HTR-8/SVneo (cell line): ENCODE results near the gene DDX55.
"Not testable (repeated sequence)": the region's sequence is repeated elsewhere in the genome, so short reads cannot be mapped to it uniquely, and the experiment has no call there.

ENCODE experiments used
- DNase-seq: peaks from one replicate; pipeline ENCODE4 v3.0.0; 2011; ENCODE audit warnings: low spot score, mixed read lengths; ENCODE audit not compliant: insufficient read length
- FAIRE-seq: peaks from 2 replicates; lab custom pipeline; 2011; peaks lifted over from hg19 to GRCh38; lab: Jason Lieb, UNC

Gene DDX55, protein sequence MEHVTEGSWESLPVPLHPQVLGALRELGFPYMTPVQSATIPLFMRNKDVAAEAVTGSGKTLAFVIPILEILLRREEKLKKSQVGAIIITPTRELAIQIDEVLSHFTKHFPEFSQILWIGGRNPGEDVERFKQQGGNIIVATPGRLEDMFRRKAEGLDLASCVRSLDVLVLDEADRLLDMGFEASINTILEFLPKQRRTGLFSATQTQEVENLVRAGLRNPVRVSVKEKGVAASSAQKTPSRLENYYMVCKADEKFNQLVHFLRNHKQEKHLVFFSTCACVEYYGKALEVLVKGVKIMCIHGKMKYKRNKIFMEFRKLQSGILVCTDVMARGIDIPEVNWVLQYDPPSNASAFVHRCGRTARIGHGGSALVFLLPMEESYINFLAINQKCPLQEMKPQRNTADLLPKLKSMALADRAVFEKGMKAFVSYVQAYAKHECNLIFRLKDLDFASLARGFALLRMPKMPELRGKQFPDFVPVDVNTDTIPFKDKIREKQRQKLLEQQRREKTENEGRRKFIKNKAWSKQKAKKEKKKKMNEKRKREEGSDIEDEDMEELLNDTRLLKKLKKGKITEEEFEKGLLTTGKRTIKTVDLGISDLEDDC

GRCh38 chr12:123601602-123602489 is at the start of gene DDX55:
Gene DDX55 (plus strand): TSS chr12:123602099. CDS start chr12:123602149, 50 bp downstream.
- FAIRE-seq (no peak), DNase-seq (peak; percentile 79)

DNA sequence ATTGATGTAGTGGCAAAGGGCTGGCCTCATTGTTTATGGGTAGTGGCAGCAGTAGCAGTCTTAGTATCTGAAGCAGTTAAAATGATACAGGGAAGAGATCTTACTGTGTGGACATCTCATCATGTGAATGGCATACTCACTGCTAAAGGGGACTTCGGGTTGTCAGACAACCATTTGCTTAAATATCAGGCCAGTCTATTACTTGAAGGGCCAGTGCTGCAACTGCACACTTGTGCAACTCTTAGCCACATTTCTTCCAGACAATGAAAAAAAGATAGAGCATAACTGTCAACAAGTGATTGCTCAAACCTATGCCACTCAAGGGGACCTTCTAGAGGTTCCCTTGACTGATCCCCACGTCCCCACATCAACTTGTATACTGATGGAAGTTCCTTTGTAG is 47.8 kb upstream of the DDX55 start:
- DNase-seq, FAIRE-seq: not testable (repeated sequence)

DNA sequence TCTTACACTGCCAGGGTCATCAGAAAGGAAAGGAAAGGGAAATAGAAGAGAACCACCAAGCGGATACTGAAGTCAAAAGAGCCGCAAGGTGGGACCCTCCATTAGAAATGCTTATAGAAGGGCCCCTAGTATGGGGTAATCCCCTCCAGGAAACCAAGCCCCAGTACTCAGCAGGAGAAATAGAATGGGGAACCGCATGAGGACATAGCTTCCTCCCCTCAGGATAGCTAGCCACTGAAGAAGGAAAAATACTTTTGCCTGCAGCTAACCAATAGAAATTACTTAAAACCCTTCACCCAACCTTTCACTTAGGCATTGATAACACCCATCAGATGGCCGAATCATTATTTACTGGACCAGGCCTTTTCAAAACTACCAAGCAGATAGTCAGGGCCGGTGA is 47.1 kb upstream of the DDX55 start:
- DNase-seq, FAIRE-seq: not testable (repeated sequence)

DNA sequence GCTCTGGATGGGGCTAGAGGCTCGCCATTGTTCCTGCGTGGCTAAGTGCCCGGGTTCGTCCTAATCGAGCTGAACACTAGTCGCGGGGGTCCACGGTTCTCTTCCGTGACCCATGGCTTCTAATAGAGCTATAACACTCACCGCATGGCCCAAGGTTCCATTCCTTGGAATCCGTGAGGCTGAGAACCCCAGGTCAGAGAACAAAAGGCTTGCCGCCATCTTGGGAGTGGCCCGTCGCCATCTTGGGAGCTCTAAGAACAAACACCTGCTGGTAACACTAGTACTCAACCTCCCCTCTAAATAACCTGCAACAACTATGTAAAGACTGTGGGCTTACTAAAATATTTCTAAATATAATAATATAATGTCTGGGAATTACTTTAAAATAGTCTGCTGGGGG is 43.4 kb upstream of the DDX55 start:
- DNase-seq, FAIRE-seq: not testable (repeated sequence)

- FAIRE-seq (no peak), DNase-seq (no peak)
Measured at GRCh38 chr12:123559468-123559867, 42.4 kb upstream of the DDX55 start.

GRCh38 chr12:123571343-123571813 is 30.5 kb upstream of the DDX55 start:
- FAIRE-seq (peak; percentile 31), DNase-seq (no peak)

DNA sequence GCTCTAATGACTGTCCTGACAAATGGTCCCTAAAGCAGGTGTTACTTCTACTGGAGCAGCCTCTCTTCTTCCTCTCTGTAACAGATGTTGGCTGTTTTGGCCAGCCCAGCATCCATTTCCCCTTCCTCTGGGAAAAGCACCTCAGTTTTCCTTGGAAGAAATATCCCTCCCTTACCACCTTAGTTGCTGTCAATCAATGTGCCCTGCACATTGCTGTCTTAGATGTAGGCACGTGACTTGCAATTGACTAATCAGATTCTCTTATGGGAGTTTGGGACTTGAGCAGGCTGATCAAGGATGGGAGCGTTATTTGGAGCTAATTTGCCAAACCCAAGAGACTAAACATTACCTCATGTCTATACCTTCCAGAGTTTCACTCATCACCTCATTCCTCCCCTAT is 29.5 kb upstream of the DDX55 start:
- FAIRE-seq (no peak), DNase-seq (no peak)

- no peak for FAIRE-seq
- no peak for DNase-seq
Measured at GRCh38 chr12:123573870-123574269, 28.0 kb upstream of the DDX55 start.

DNA sequence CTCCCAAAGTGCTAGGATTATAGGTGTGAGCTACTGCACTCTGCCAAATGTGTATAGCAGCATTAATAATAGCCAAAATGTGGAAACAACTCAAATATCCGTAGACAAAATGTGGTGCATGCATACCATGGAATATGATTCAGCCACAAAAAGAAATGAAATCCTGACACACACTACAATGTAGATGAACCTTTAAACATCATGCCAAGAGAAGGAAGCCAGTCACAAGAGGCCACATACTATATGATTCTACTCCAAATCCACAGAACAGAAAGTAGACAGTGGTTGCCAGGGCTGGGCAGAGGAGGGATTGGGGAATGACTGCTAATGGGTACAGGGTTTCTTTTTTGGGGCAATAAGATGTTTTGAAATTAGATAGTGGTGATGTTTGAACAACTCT is 25.3 kb upstream of the DDX55 start:
- DNase-seq, result no peak
- FAIRE-seq, result no peak

DNA sequence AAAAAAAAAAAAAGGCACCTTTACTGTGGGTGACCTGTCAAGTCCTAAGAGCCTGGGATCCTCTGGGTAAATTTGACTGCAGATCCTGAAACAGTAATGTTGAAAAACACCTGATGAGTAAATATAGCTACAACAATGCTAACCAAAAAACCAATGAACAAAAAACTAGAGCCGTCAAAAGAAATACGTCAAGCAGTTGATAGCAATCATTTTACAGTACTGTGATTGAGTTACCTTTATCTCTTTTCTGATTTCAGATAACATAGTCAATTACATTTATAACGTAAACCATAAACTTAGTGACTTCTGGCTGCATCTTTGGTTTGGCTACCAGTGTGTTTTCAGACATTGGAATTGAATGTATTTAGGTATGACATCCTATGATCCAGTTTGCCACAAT is 23.7 kb upstream of the DDX55 start:
- FAIRE-seq, result no peak

DNA sequence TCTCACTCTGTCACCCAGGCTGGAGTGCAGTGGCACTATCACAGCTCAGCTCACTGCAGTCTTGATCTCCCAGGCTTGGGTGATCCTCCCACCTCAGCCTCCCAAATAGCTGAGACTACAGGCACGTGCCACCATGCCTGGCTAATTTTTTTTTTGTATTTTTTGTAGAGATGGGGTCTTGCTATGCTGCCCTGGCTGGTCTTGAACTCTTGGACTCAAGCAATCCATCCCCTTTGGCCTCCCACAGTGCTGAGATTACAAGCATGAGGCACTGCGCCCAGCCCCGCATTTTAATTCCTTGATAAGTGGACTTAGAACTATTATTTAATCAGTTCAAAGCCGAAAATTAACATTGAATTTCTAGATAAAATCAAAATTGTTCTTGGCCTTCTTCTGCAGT is 23.1 kb upstream of the DDX55 start:
- not testable (repeated sequence) for FAIRE-seq, DNase-seq

More for the DNA sequence above, 23.7 kb upstream of the DDX55 start:
- DNase-seq, result no peak

GRCh38 chr12:123580772-123581171 is 21.1 kb upstream of the DDX55 start:
- FAIRE-seq, result no peak

DNA sequence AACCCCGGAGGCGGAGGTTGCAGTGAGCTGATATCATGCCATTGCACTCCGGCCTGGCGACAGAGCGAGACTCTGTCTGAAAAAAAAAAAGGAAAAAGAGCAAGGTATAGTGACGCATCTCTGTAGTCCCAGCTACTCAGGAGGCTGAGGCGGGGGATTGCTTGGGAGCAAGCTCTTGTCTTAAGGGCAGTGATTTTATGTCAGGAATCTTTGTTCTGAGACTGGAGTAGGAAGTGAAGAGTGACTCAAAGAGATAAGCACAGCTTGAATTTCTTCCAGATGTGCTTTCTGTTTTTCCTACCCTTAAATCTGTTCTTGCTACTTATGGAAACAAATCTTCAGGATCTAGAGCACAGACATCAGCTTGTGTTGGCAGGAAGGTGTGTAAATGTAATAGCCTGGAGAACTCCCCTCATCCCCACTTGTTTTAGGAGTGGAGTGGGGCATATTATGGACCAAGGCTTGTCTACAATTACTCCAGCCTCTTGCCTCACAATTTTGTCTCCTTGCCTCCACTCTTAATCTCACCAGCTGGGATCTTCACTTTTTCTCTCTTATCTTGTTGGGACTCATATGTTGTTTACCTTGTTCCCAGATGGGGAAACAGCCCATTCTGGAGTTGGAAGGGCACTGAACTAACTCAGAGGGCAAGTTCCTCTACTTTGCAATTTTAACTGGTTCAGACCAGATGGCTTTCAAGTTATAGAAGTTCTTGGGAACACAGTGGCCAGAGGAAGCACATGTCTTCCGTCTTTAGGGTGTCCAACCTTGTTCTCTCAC is 10.0 kb upstream of the DDX55 start:
- FAIRE-seq (no peak), DNase-seq (no peak)

More at GRCh38 chr12:123580772-123581171, 21.1 kb upstream of the DDX55 start:
- DNase-seq, result no peak

- FAIRE-seq (no peak), DNase-seq (no peak)
Measured at GRCh38 chr12:123595729-123596128, 6.2 kb upstream of the DDX55 start.

- FAIRE-seq (no peak), DNase-seq (no peak)
Measured at GRCh38 chr12:123597100-123597499, 4.8 kb upstream of the DDX55 start.

DNA sequence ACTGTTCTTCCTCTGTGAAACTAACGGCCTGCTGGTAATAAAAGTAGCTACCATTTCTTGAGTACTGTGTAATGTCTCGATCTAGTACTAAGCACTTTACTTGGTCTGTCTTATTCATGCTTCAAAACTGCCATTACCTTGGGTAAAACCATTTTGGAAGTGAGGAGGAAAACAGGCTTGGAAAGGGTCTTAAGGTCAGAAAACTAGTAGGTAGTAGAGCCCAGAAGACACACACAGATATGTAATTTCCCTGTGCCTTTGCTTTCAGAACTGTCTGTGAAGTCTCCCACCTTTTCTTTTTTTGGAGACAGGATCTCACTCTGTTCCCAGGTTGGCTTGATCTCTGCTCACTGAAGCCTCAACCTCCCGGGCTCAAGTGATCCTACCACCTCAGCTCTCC is 3.4 kb upstream of the DDX55 start:
- DNase-seq (no peak), FAIRE-seq (no peak)

- FAIRE-seq (no peak), DNase-seq (no peak)
Measured at GRCh38 chr12:123599310-123599709, 2.6 kb upstream of the DDX55 start.

DNA sequence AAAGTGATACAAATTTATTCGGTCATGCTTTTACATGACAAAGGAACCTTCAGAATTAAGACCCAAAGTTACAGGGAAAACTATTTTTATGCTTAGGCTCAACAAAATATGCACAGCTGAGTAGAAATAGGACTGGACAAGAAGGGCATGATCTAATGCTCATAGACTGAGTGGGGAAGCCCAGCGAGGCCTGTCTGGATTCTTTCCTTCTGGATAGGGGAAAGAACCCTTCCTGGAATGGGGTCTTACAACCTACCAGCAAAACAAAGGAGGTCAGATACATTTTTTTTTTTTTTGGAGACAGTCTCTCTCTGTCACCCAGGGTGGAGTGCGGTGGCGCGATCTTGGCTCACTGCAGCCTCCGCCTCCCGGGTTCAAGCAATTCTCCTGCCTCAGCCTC is 2.2 kb upstream of the DDX55 start:
- FAIRE-seq, result no peak
- no peak for DNase-seq

DNA sequence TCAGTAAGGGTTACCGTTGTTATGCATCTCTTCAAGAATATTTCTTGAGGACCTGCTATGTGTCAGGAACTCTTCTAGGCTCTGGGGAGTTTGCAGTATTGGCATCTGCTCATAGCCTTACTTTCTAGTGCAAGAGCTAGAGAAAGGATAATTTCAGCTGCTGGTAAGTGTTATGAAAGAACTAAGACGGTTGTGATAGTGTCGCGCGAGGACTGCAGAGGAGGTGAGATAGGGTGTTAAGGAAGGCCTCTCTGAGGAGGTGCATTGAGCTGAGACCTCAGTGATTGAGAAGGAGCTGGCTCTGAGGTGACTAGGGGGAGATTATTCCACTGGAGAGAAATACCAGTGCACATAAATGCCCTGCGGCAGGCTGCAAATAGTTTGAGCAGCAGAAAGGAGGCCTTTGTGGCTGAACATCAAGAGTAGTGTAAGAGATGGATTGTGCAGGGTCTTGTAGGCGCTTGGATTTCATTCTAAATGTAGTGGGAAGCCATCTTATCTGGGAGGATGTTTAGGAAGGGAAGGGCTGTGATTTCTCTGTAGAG is 824 bp downstream of the DDX55 start:
- FAIRE-seq, result no peak
- DNase-seq, result no peak
